ENCODE measurements around the gene CGB8.
A peak's percentile ranks its signal among the peaks of the same experiment; 100 is the strongest.
"Not testable (repeated sequence)": the region's sequence is repeated elsewhere in the genome, so short reads cannot be mapped to it uniquely, and the experiment has no call there.

CGB8 gene

GRCh38 chr19:49064768-49065611 is 16.1 kb upstream of the CGB8 start, which contains the start of gene NTF4:
NTF4 (minus strand) TSS chr19:49064818; CDS start chr19:49061997, 2,821 bp downstream.
- no peak for DNase-seq (ENCODE audit: low read depth in 2 of 2)

- DNase-seq (ENCODE audit: low read depth in 2 of 2): no peak
Measured at GRCh38 chr19:49064029-49064629, 15.2 kb upstream of the CGB8 start.

DNA sequence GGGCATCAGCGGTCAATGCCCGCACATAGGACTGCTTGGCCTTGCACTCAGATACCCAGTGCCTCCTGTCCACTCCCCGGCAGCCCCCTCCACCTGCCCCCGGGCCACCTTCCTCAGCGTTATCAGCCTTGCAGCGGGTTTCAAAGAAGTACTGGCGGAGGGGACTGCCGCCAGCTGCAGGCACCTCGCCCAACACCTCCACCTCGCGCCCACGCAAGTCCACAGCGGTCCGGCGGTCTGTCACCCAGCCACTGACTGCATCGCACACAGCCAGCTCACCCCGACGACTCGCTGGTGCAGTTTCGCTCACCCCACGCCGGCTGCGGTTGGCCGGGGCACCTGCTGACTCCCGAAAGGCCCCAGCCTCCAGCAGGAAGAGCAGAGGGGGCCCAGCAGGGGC is 12.5 kb upstream of the CGB8 start:
- no peak for DNase-seq (ENCODE audit: low read depth in 2 of 2)

DNA sequence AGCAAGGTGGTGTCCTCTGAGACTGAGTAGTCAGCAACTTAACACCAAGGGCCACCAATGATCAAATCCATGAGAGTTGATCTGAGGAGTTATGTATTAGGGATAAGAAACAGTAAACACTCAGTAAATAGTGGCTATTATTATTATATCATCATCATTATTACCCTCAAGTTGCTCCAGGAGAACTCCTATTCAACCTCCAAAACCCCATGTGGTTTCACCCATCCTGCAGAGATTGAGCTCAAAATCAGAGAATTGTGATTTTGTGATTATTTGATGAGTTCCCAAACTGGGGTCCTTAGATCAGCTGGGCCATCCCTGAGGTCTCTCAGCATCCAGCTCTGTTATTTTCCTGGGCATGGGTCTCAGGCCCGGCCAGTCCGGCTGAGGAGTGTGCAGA is 12.1 kb upstream of the CGB8 start:
- no peak for DNase-seq (ENCODE audit: low read depth in 2 of 2)

DNA sequence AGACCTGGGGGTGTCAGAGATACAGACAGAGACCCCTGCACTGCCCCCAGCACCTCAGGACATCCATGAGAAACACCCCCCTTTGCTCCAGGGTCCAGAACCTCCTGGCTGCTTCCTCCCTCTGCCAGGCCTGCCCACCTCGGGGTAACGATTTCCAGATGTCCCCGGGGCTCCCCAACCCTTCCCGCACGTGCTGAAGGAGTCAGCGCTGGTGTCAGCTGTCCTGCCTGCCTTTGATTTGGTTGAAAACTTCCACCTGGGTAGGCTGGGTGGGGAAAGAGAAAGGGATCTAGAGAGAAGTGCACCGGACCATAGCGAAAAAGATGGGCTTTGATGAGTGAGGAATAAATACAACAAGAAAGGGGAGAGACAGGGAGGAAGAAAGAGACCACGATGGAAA is 10.1 kb upstream of the CGB8 start:
- no peak for DNase-seq (ENCODE audit: low read depth in 2 of 2)

DNA sequence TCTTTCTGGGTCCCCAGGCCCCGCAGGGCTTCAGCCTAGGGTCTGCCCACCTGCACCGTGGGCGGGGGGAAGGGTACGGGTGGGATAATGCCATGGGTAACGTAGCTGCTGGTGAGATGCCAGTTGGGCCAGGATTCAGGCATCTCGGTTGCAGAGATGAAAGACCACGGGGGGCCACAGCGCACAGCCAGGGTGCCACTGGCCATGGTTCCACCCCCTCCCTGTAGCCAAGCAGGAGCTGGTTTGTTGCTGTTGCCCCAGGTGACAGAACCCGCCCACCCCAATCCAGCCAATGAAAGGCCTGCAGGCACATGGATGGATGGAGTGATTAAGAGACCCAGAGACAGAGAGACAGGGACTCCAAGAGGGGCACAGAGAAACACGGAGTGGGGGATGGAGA is 9.7 kb upstream of the CGB8 start:
- no peak for DNase-seq (ENCODE audit: low read depth in 2 of 2)

- DNase-seq (ENCODE audit: low read depth in 2 of 2): no peak
Measured at GRCh38 chr19:49057636-49058234, 8.8 kb upstream of the CGB8 start, which contains the start of gene CGB7. CGB7 (minus strand) TSS chr19:49057749; CDS start chr19:49055375, 2,374 bp downstream.

DNA sequence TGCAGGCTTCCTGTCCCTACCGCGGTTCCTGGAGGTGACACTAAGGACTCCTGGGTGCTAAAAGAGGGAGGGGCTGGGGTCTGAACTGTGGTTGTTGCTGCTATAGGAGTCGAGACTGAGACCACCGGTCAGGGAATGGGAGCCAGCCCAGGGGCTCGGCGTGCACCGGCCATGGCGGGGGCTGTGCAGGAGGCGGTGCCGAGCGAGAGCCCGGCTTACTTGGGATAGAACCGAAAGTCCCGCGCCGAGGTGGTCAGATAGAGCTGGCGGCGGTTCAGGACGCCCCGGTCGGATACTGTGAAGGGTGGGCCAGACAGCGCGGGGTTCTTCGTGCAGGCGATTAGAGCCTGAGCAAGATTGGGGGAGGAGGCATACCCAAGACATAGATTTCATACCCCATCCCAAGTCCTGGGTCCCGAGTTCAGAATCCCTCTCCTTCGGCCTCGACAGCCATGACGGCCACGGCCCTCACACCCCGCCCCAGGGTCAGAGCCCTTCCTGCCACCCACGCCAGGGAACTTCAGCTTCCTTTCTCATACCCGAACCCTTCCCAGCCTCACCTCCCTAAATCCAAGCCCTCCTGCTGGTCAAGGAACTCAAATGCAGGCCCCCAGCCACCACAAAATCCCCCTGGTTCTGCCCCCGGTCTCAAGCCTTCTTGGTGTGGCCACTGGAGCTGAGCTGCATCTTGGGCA is 8.1 kb upstream of the CGB8 start:
- not testable (repeated sequence) for DNase-seq (ENCODE audit: low read depth in 2 of 2)

- DNase-seq (ENCODE audit: low read depth in 2 of 2): peak in 1 of 2 donors; percentile 37
Measured at GRCh38 chr19:49056101-49056901, 7.4 kb upstream of the CGB8 start.

DNA sequence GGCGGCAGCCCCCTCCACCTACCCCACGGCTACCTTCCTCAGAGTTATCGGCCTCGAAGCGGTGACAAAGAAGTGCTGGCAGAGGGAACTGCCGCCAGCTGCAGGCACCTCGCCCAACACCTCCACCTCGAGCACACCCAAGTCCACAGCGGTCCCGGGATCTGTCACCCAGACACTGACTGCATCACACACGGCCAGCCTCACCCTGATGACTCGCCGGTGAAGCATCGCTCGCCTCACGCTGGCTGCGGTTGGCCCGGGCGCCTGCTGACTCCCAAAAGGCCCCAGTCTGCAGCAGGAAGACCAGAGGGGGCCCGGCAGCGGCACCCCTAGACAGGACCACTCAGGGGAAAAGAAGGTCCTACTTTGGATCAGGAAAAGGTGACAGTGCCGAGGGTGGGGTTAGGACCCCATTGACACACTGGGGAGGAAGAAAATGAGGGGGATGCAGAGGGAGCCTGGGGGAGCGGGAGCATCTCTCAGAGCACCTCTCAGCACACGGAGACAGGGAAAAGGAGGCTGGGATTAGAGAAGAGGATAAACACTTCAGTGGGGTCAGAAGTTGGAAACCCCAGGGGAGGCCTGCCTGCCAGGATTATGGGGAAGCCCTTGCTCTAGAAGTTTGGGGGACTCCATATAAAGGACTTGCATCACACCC is 1.6 kb upstream of the CGB8 start:
- not testable (repeated sequence) for DNase-seq (ENCODE audit: low read depth in 2 of 2)

DNA sequence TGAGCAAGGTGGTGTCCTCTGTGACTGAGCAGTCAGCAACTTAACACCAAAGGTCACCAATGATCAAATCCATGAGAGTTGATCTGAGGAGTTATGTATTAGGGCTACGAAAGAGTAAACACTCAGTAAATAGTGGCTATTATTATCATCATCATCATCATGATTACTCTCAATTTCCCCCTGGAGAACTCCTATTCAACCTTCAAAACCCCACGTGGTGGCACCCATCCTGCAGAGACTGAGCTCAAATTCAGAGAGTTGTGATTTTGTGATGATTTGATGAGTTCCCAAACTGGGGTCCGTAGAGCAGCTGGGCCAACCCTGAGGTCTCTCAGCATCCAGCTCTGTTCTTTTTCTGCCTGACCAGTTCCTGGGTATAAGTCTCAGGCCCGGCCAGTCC is 923 bp upstream of the CGB8 start:
- DNase-seq (ENCODE audit: low read depth in 2 of 2): not testable (repeated sequence)

DNA sequence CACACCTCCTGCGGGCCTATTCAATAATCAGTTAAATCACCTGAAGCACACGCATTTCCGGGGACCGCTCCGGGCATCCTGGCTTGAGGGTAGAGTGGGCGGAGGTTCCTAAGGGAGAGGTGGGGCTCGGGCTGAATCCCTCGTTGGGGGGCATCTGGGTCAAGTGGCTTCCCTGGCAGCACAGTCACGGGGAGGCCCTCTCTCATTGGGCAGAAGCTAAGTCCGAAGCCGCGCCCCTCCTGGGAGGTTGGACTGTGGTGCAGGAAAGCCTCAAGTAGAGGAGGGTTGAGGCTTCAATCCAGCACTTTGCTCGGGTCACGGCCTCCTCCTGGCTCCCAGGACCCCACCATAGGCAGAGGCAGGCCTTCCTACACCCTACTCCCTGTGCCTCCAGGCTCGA is 5.4 kb downstream of the CGB8 start, which contains the start of gene CGB5:
TSS of gene CGB5 (plus strand) at position 301 of the 400 bp plus-strand sequence. CDS start 362 bp downstream, outside the sequence.
- DNase-seq (ENCODE audit: low read depth in 2 of 2): not testable (repeated sequence)

DNA sequence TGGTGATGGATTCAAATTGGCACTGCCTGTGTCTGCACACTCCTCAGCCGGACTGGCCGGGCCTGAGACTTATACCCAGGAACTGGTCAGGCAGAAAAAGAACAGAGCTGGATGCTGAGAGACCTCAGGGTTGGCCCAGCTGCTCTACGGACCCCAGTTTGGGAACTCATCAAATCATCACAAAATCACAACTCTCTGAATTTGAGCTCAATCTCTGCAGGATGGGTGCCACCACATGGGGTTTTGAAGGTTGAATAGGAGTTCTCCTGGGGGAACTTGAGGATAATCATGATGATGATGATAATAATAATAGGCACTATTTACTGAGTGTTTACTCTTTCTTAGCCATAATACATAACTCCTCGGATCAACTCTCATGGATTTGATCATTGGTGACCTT is 6.2 kb downstream of the CGB8 start:
- not testable (repeated sequence) for DNase-seq (ENCODE audit: low read depth in 2 of 2)

DNA sequence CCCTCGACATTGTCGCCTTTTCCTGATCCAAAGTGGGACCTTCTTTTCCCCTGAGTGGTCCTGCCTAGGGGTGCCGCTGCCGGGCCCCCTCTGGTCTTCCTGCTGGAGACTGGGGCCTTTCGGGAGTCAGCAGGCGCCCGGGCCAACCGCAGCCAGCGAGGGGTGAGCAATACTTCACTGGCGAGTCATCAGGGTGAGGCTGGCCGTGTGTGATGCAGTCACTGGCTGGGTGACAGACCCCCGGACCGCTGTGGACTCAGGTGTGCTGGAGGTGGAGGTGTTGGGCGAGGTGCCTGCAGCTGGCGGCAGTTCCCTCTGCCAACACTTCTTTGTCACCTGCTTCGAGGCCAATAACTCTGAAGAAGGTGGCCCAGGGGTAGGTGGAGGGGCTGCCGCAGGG is 6.7 kb downstream of the CGB8 start:
- DNase-seq (ENCODE audit: low read depth in 2 of 2): no peak

DNA sequence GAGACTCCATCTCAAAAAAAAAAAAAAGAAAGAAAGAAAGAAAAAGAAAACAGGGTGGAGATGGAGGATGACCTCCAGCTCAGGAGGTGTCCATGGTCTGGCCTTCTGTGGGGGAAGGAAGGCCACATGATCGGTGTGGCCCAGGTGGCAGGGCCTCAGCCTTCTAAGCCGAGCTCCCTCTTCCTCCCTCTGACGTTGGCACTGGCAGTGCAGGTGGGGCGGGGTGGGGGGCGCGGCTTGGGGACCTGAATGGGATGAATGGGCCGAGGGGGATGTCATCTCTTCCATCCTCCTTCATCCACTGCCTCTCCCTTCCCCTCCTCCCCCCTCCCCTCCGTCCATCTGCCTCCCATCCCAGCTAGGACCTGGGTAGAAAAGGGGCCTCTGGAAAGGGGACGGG is 9.2 kb downstream of the CGB8 start:
- not testable (repeated sequence) for DNase-seq (ENCODE audit: low read depth in 2 of 2)

DNA sequence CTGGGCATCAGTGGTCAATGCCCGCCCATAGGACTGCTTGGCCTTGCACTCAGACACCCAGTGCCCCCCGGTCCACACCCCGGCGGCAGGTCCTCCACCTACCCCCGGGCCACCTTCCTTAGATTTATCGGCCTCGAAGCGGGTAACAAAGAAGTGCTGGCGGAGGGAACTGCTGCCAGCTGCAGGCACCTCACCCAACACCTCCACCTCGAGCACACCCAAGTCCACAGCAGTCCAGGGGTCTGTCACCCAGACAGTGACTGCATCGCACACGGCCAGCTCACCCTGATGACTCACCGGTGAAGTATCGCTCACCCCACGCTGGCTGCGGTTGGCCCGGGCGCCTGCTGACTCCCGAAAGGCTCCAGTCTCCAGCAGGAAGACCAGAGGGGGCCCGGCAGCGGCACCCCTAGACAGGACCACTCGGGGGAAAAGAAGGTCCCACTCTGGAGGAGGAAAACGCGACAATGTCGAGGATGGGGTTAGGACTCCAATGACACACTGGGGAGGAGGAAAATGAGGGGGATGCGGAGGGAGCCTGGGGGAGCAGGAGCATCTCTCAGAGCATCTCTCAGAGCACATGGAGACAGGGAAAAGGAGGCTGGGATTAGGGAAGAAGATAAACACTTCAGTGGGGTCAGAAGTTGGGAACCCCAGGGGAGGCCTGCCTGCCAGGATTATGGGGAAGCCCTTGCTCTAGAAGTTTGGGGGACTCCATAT is 10.2 kb downstream of the CGB8 start:
- DNase-seq (ENCODE audit: low read depth in 2 of 2): not testable (repeated sequence)

DNA sequence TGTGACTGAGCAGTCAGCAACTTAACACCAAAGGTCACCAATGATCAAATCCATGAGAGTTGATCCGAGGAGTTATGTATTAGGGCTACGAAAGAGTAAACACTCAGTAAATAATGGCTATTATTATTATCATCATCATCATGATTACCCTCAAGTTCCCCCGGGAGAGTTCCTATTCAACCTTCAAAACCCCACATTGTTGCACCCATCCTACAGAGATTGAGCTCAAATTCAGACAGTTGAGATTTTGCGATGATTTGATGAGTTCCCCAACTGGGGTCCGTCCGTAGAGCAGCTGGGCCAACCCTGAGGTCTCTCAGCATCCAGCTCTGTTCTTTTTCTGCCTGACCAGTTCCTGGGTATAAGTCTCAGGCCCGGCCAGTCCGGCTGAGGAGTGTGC is 10.8 kb downstream of the CGB8 start:
- DNase-seq (ENCODE audit: low read depth in 2 of 2): not testable (repeated sequence)

DNA sequence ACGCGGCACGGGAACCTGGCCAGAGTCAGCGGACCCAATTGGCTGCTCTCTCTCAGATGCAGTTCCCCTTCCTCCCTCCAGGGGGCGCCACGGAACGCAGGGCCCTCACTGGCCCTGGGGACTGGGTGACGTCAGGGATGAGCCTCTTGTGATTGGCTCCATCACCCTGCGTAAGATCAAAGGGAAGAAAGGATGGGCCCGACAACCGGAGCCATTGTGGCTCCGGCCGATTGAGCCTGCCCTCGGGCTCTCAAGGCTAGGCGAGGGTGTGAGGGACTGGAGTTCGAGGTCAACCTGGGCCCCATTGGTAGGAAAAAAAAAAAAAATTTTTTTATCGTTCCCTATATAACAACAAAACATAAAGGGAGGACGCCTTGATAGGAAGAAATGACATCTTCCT is 12.1 kb downstream of the CGB8 start, which contains the start of gene CGB1:
TSS of gene CGB1 (minus strand) at position 81 of the 400 bp plus-strand sequence. CDS start 184 bp downstream, outside the sequence.
- not testable (repeated sequence) for DNase-seq (ENCODE audit: low read depth in 2 of 2)

- DNase-seq (ENCODE audit: low read depth in 2 of 2): peak in 1 of 2 donors; percentile 25
Measured at GRCh38 chr19:49031642-49032301, 17.1 kb downstream of the CGB8 start, which contains the start of gene CGB2. CGB2 (plus strand) TSS chr19:49031890; CDS start chr19:49032096, 206 bp downstream.

Data from stimulated activated CD8-positive, alpha-beta memory T cell treated with anti-CD3 and anti-CD28 coated beads, Interleukin-7, amount 100 ng/mL, for 1 hour (primary cell).